Adipose tissue (tissue), 3 donors: ENCODE measurements around the gene GALC. TPM values are rescaled to one million over a fixed set of nuclear protein-coding genes. Genes with fewer than 3 reads are reported as not detected.
A peak's percentile ranks its signal among the peaks of the same experiment; 100 is the strongest.

ENCODE experiments used
- H3K27ac ChIP-seq: one replicate; pipeline ENCODE4 v1.5.1; 2013; ENCODE audit warnings: low read depth, low read length
- WGBS, 3 donors: extraction: QIAGEN DNeasy Blood & Tissue Kit; methylation state at CpG; one replicate each; pipeline ENCODE4 v1.1.7; 2013; 5-methylcytosine and 5-hydroxymethylcytosine counted together
- polyA plus RNA-seq, 3 donors: library from polyadenylated mRNA; stranded (reverse); fragments of 200-250 nt; gene quantifications; one replicate each; pipeline ENCODE4 v1.2.3, GENCODE V29; 2013
- donor health status: healthy with polysubstance abuse.
- donor health status: Bipolar disorder and iron deficiency.
- donor health status: healthy.

Gene GALC
- polyA plus RNA-seq, 3 donors, result 7.5 to 11.2 (median 8.3) TPM

GRCh38 chr14:88009486-88009885, 16.5 kb upstream of the GALC start:
- H3K27ac ChIP-seq, result no peak overlapping the region
- WGBS, 3 donors, result 84 to 94% (median 87%) methylated on average over 1 of the region's 1 CpG

- H3K27ac ChIP-seq, result no peak overlapping the region
- 94 to 95% (median 95%) methylated on average over 2 of the region's 2 CpGs for WGBS, 3 donors
Measured at GRCh38 chr14:88008039-88008742, 15.2 kb upstream of the GALC start.

GRCh38 chr14:88007608-88008007, 14.6 kb upstream of the GALC start:
- WGBS, 3 donors, result 48 to 57% (median 53%) methylated on average over 1 of the region's 1 CpG
- H3K27ac ChIP-seq, result no peak overlapping the region

GRCh38 chr14:88005978-88006851, 13.2 kb upstream of the GALC start:
- no peak overlapping the region for H3K27ac ChIP-seq

GRCh38 chr14:88005050-88005481, 12.1 kb upstream of the GALC start, which contains the start of gene GPR65:
TSS of gene GPR65 (plus strand) at chr14:88005135. CDS start at chr14:88010848, 5,713 bp downstream.
- 20 to 60% (median 25%) methylated on average over 3 of the region's 3 CpGs for WGBS, 3 donors
- H3K27ac ChIP-seq, result no peak within 1 kb of the TSS

More at GRCh38 chr14:88005978-88006851, 13.2 kb upstream of the GALC start:
- 62 to 79% (median 63%) methylated on average over 13 of the region's 13 CpGs for WGBS, 3 donors

- 59 to 69% (median 63%) methylated on average over 3 of the region's 3 CpGs for WGBS, 3 donors
Measured at GRCh38 chr14:88004506-88005036, 11.6 kb upstream of the GALC start.

GRCh38 chr14:88003425-88003824, 10.4 kb upstream of the GALC start:
- no peak overlapping the region for H3K27ac ChIP-seq
- 54 to 86% (median 65%) methylated on average over 4 of the region's 4 CpGs for WGBS, 3 donors

More at GRCh38 chr14:88004506-88005036, 11.6 kb upstream of the GALC start:
- no peak overlapping the region for H3K27ac ChIP-seq

GRCh38 chr14:88002421-88003075, 9.6 kb upstream of the GALC start:
- whole genome bisulfite sequencing, 3 donors, result 56 to 88% (median 70%) methylated on average over 4 of the region's 4 CpGs
- H3K27ac ChIP-seq, result no peak overlapping the region

- no peak overlapping the region for H3K27ac ChIP-seq
- 76 to 94% (median 85%) methylated on average over 2 of the region's 2 CpGs for WGBS, 3 donors
Measured at GRCh38 chr14:87999277-87999676, 6.3 kb upstream of the GALC start.

GRCh38 chr14:87998482-87998881, 5.5 kb upstream of the GALC start:
- no peak overlapping the region for H3K27ac ChIP-seq

- no peak overlapping the region for H3K27ac ChIP-seq
- 17 to 41% (median 36%) methylated on average over 1 of the region's 1 CpG for WGBS, 3 donors
Measured at GRCh38 chr14:87996291-87996592, 3.3 kb upstream of the GALC start.

GRCh38 chr14:87995500-87996290, 2.7 kb upstream of the GALC start:
- WGBS, 3 donors, result 42 to 55% (median 47%) methylated on average over 6 of the region's 6 CpGs
- H3K27ac ChIP-seq, result no peak overlapping the region

GRCh38 chr14:87994974-87995373, 2.0 kb upstream of the GALC start:
- no peak overlapping the region for H3K27ac ChIP-seq
- 59 to 92% (median 74%) methylated on average over 6 of the region's 6 CpGs for WGBS, 3 donors

GRCh38 chr14:87992346-87992717, 650 bp downstream of the GALC start:
- WGBS, 3 donors, result 5 to 8% (median 6%) methylated on average over 20 of the region's 20 CpGs
- peak overlapping the region; percentile 93 for H3K27ac ChIP-seq

- H3K27ac ChIP-seq, result no peak overlapping the region
- WGBS, 3 donors, result 64 to 88% (median 64%) methylated on average over 4 of the region's 4 CpGs
Measured at GRCh38 chr14:87990682-87991081, 2.3 kb downstream of the GALC start.

- H3K27ac ChIP-seq, result no peak overlapping the region
- 89 to 96% (median 91%) methylated on average over 2 of the region's 2 CpGs for WGBS, 3 donors
Measured at GRCh38 chr14:87989956-87990299, 3.1 kb downstream of the GALC start.

GRCh38 chr14:87989221-87989955, 3.6 kb downstream of the GALC start:
- WGBS, 3 donors, result 96 to 99% (median 96%) methylated on average over 5 of the region's 5 CpGs
- H3K27ac ChIP-seq, result no peak overlapping the region

- WGBS, 3 donors, result 93 to 100% (median 100%) methylated on average over 1 of the region's 1 CpG
- H3K27ac ChIP-seq, result no peak overlapping the region
Measured at GRCh38 chr14:87979689-87980088, 13.3 kb downstream of the GALC start.
